Stimulated activated naive CD4-positive, alpha-beta T cell (primary cell): Measurements from ENCODE around the gene RHBDD2.
A peak's percentile ranks its signal among the peaks of the same experiment; 100 is the strongest.
"Not testable (repeated sequence)": the region's sequence is repeated elsewhere in the genome, so short reads cannot be mapped to it uniquely, and the experiment has no call there.

Experiments
- DNase-seq, 6 experiments: peaks; one replicate each; lab custom pipeline; 2025; lab: John Stamatoyannopoulos, UW

The RHBDD2 gene

GRCh38 chr7:75866489-75867389, 12.1 kb upstream of the RHBDD2 start:
- peak in 4 of 6 experiments; percentile 22 to 48 (median 32) for DNase-seq

GRCh38 chr7:75867390-75867717, 11.5 kb upstream of the RHBDD2 start:
- no peak for DNase-seq

- DNase-seq: no peak
These were observed 10.7 kb upstream of the RHBDD2 start for GRCh38 chr7:75868153-75868552.

GRCh38 chr7:75869776-75870379, 9.0 kb upstream of the RHBDD2 start:
- no peak for DNase-seq

GRCh38 chr7:75870557-75871161, 8.2 kb upstream of the RHBDD2 start:
- no peak for DNase-seq

- no peak for DNase-seq
These were observed 6.6 kb upstream of the RHBDD2 start for GRCh38 chr7:75872073-75872782.

GRCh38 chr7:75874180-75874579, 4.7 kb upstream of the RHBDD2 start:
- not testable (repeated sequence) for DNase-seq

- no peak for DNase-seq
These were observed 3.4 kb upstream of the RHBDD2 start for GRCh38 chr7:75875113-75876080.

- no peak for DNase-seq
These were observed 2.5 kb upstream of the RHBDD2 start for GRCh38 chr7:75876126-75876881.

- DNase-seq: no peak
These were observed 494 bp upstream of the RHBDD2 start for GRCh38 chr7:75878312-75878768.

- peak in 5 of 6 experiments; percentile 45 to 72 (median 70) for DNase-seq
These were observed 944 bp downstream of the RHBDD2 start for GRCh38 chr7:75879771-75880184.

- DNase-seq: no peak
These were observed 1.4 kb downstream of the RHBDD2 start for GRCh38 chr7:75880242-75880641.

GRCh38 chr7:75881436-75882095, 2.7 kb downstream of the RHBDD2 start:
- no peak for DNase-seq

GRCh38 chr7:75883265-75883824, 4.5 kb downstream of the RHBDD2 start:
- not testable (repeated sequence) for DNase-seq

- no peak for DNase-seq
These were observed 5.6 kb downstream of the RHBDD2 start for GRCh38 chr7:75884476-75884875.

- DNase-seq: no peak
These were observed 6.2 kb downstream of the RHBDD2 start for GRCh38 chr7:75885036-75885435.

GRCh38 chr7:75887669-75888369, 9.0 kb downstream of the RHBDD2 start:
- no peak for DNase-seq

- DNase-seq: no peak
These were observed 9.8 kb downstream of the RHBDD2 start for GRCh38 chr7:75888464-75889222.
